ENCODE measurements around the gene RALGPS2.

The RALGPS2 gene

GRCh38 chr1:178724728-178725465 lies at the start of gene RALGPS2:
RALGPS2 (plus strand) TSS chr1:178725244; CDS start chr1:178776765, 51,521 bp downstream.
- TF ChIP-seq GATA3 (IDR thresholded peaks at IDR 0.05; ENCODE audit: low read depth, low read length) (no peak), GATA2 (IDR thresholded peaks at IDR 0.05; ENCODE audit: low read depth, low read length) (no peak)

GRCh38 chr1:178679237-178679636 lies 45.8 kb upstream of the RALGPS2 start:
- TF ChIP-seq GATA2 (IDR thresholded peaks at IDR 0.05; ENCODE audit: low read depth, low read length) = no peak
- no peak for TF ChIP-seq GATA3 (IDR thresholded peaks at IDR 0.05; ENCODE audit: low read depth, low read length)

- TF ChIP-seq GATA2 (IDR thresholded peaks at IDR 0.05; ENCODE audit: low read depth, low read length) (no peak), GATA3 (IDR thresholded peaks at IDR 0.05; ENCODE audit: low read depth, low read length) (no peak)
These were observed 42.6 kb upstream of the RALGPS2 start for GRCh38 chr1:178682429-178682828.

GRCh38 chr1:178682886-178683285 lies 42.2 kb upstream of the RALGPS2 start:
- TF ChIP-seq GATA3 (IDR thresholded peaks at IDR 0.05; ENCODE audit: low read depth, low read length) (no peak), GATA2 (IDR thresholded peaks at IDR 0.05; ENCODE audit: low read depth, low read length) (no peak)

- TF ChIP-seq GATA2 (IDR thresholded peaks at IDR 0.05; ENCODE audit: low read depth, low read length) (no peak), GATA3 (IDR thresholded peaks at IDR 0.05; ENCODE audit: low read depth, low read length) (no peak)
These were observed 41.8 kb upstream of the RALGPS2 start for GRCh38 chr1:178683291-178683690.

GRCh38 chr1:178684111-178684510 lies 40.9 kb upstream of the RALGPS2 start:
- TF ChIP-seq GATA3 (IDR thresholded peaks at IDR 0.05; ENCODE audit: low read depth, low read length) = no peak
- TF ChIP-seq GATA2 (IDR thresholded peaks at IDR 0.05; ENCODE audit: low read depth, low read length) = no peak

GRCh38 chr1:178684542-178685000 lies 40.5 kb upstream of the RALGPS2 start:
- TF ChIP-seq GATA3 (IDR thresholded peaks at IDR 0.05; ENCODE audit: low read depth, low read length) = no peak

GRCh38 chr1:178686407-178686806 lies 38.6 kb upstream of the RALGPS2 start:
- TF ChIP-seq GATA2 (IDR thresholded peaks at IDR 0.05; ENCODE audit: low read depth, low read length) = no peak
- no peak for TF ChIP-seq GATA3 (IDR thresholded peaks at IDR 0.05; ENCODE audit: low read depth, low read length)

GRCh38 chr1:178688244-178688643 lies 36.8 kb upstream of the RALGPS2 start:
- TF ChIP-seq GATA2 (IDR thresholded peaks at IDR 0.05; ENCODE audit: low read depth, low read length) (no peak), GATA3 (IDR thresholded peaks at IDR 0.05; ENCODE audit: low read depth, low read length) (no peak)

- TF ChIP-seq GATA2 (IDR thresholded peaks at IDR 0.05; ENCODE audit: low read depth, low read length) (no peak), GATA3 (IDR thresholded peaks at IDR 0.05; ENCODE audit: low read depth, low read length) (no peak)
These were observed 35.3 kb upstream of the RALGPS2 start for GRCh38 chr1:178689769-178690168.

- TF ChIP-seq GATA3 (IDR thresholded peaks at IDR 0.05; ENCODE audit: low read depth, low read length) = no peak
- TF ChIP-seq GATA2 (IDR thresholded peaks at IDR 0.05; ENCODE audit: low read depth, low read length) = no peak
These were observed 34.5 kb upstream of the RALGPS2 start for GRCh38 chr1:178690496-178690895.

GRCh38 chr1:178692564-178693327 lies 32.3 kb upstream of the RALGPS2 start:
- TF ChIP-seq GATA2 (IDR thresholded peaks at IDR 0.05; ENCODE audit: low read depth, low read length) = no peak
- TF ChIP-seq GATA3 (IDR thresholded peaks at IDR 0.05; ENCODE audit: low read depth, low read length) = no peak

- no peak for TF ChIP-seq GATA3 (IDR thresholded peaks at IDR 0.05; ENCODE audit: low read depth, low read length)
- no peak for TF ChIP-seq GATA2 (IDR thresholded peaks at IDR 0.05; ENCODE audit: low read depth, low read length)
These were observed 31.7 kb upstream of the RALGPS2 start for GRCh38 chr1:178693366-178693765.

GRCh38 chr1:178694923-178695525 lies 30.0 kb upstream of the RALGPS2 start:
- TF ChIP-seq GATA3 (IDR thresholded peaks at IDR 0.05; ENCODE audit: low read depth, low read length) (no peak), GATA2 (IDR thresholded peaks at IDR 0.05; ENCODE audit: low read depth, low read length) (no peak)

Measured in SH-SY5Y (cell line).